IMR-90 (cell line): ENCODE data around the gene ENAH. TPM values are rescaled to one million over a fixed set of nuclear protein-coding genes. Genes with fewer than 3 reads are reported as not detected.

Experiments used
- ATAC-seq: fragments of 200-7000 bp; cut with Tn5 transposase; 2 replicates; pipeline ENCODE4 v1.9.1; 2020; ENCODE audit warnings: low read depth, mild to moderate bottlenecking, moderate library complexity
- BruUV-seq: library from RNA; stranded (reverse); fragments of 400-500 nt; replicated peaks from 2 replicates; lab custom pipeline; 2021; lab: Mats Ljungman, UMichigan
- CTCF ChIA-PET: fragments of 300-600 bp; formaldehyde crosslinking; extraction: SDS; loops from one replicate; lab custom pipeline; 2021; ENCODE audit warnings: antibody characterized with exemption; lab: Yijun Ruan, JAX
- POLR2A ChIA-PET: fragments of 300-600 bp; sonication (Branson Sonifier 250); formaldehyde crosslinking; loops from one replicate; lab custom pipeline; 2022; ENCODE audit warnings: antibody characterized with exemption; ENCODE audit not compliant: unreplicated experiment; lab: Charles Lee
- DNase-seq: peaks from one replicate; pipeline ENCODE4 v3.0.0; 2013
- H2AFZ ChIP-seq: replicated peaks from 2 replicates; pipeline ENCODE3; 2013; ENCODE audit warnings: low read length, mild to moderate bottlenecking; ENCODE audit not compliant: poor library complexity
- H2AK5ac ChIP-seq: 2 replicates; pipeline ENCODE4 v1.6.1; 2013; ENCODE audit warnings: low read depth, low read length, inconsistent platforms
- H2AK9ac ChIP-seq: replicated peaks from 2 replicates; pipeline ENCODE3; 2013; ENCODE audit warnings: mild to moderate bottlenecking, low read depth, low read length, moderate library complexity; ENCODE audit not compliant: poor library complexity
- H2BK120ac ChIP-seq: 2 replicates; pipeline ENCODE4 v1.6.1; 2013; ENCODE audit warnings: low read depth, low read length, inconsistent platforms
- H2BK15ac ChIP-seq: 3 replicates; pipeline ENCODE4 v1.6.1; 2013; ENCODE audit warnings: low read depth, low read length, inconsistent platforms
- H2BK20ac ChIP-seq: 2 replicates; pipeline ENCODE4 v1.6.1; 2013; ENCODE audit warnings: low read depth, mild to moderate bottlenecking, inconsistent platforms, low read length, moderate library complexity
- H2BK5ac ChIP-seq: 2 replicates; pipeline ENCODE4 v1.6.1; 2013; ENCODE audit warnings: mild to moderate bottlenecking, low read depth, low read length, inconsistent platforms; ENCODE audit not compliant: poor library complexity, severe bottlenecking
- H3K14ac ChIP-seq: replicated peaks from 2 replicates; pipeline ENCODE4 v1.6.1; 2013; ENCODE audit warnings: low read depth, low read length, inconsistent platforms
- H3K18ac ChIP-seq: 2 replicates; pipeline ENCODE4 v1.6.1; 2013; ENCODE audit warnings: low read depth, low read length, control low read depth
- H3K23ac ChIP-seq: 2 replicates; pipeline ENCODE4 v1.6.1; 2013; ENCODE audit warnings: low read depth, low read length, inconsistent platforms
- H3K27ac ChIP-seq: 2 replicates; pipeline ENCODE4 v1.5.1; 2013; ENCODE audit warnings: mild to moderate bottlenecking, control low read depth, low read length; ENCODE audit not compliant: insufficient read depth
- H3K27me3 ChIP-seq: 2 replicates; pipeline ENCODE4 v1.6.1; 2013; ENCODE audit warnings: low read length; ENCODE audit not compliant: control insufficient read depth, insufficient read depth
- H3K36me3 ChIP-seq: 2 replicates; pipeline ENCODE4 v1.6.1; 2013; ENCODE audit warnings: low read length, mixed read lengths; ENCODE audit not compliant: control insufficient read depth, insufficient read depth
- H3K4ac ChIP-seq: 2 replicates; pipeline ENCODE4 v1.6.1; 2013; ENCODE audit warnings: low read depth, low read length, inconsistent platforms
- H3K4me1 ChIP-seq: 2 replicates; pipeline ENCODE4 v1.6.1; 2013; ENCODE audit warnings: low read length, mixed read lengths; ENCODE audit not compliant: control insufficient read depth, insufficient read depth
- H3K4me2 ChIP-seq: 2 replicates; pipeline ENCODE4 v1.6.1; 2013; ENCODE audit warnings: low read depth, mild to moderate bottlenecking, control low read depth, low read length, moderate library complexity
- H3K4me3 ChIP-seq: 2 replicates; pipeline ENCODE4 v1.5.1; 2013; ENCODE audit warnings: low read depth, mild to moderate bottlenecking, control low read depth, low read length, moderate library complexity; ENCODE audit not compliant: insufficient read depth
- H3K56ac ChIP-seq: 2 replicates; pipeline ENCODE4 v1.6.1; 2013; ENCODE audit warnings: low read length, inconsistent platforms; ENCODE audit not compliant: insufficient read depth; ENCODE audit errors: extremely low read depth
- H3K79me1 ChIP-seq, 2 experiments: 2 replicates each; pipeline ENCODE4 v1.6.1; 2013; ENCODE audit warnings: low read length in 2 of 2, inconsistent platforms in 1 of 2, low read depth in 1 of 2
- H3K9ac ChIP-seq: 2 replicates; pipeline ENCODE4 v1.6.1; 2013; ENCODE audit warnings: low read depth, low read length, control low read depth
- H3K9me1 ChIP-seq: 2 replicates; pipeline ENCODE4 v1.6.1; 2013; ENCODE audit warnings: low read length, inconsistent platforms; ENCODE audit not compliant: insufficient read depth
- H3K9me3 ChIP-seq: 2 replicates; pipeline ENCODE4 v1.6.1; 2013; ENCODE audit warnings: low read length; ENCODE audit not compliant: control insufficient read depth, insufficient read depth
- H4K20me1 ChIP-seq: 2 replicates; pipeline ENCODE4 v1.6.1; 2013; ENCODE audit warnings: low read length, inconsistent platforms; ENCODE audit not compliant: insufficient read depth
- H4K5ac ChIP-seq: 2 replicates; pipeline ENCODE4 v1.6.1; 2013; ENCODE audit warnings: mild to moderate bottlenecking, low read depth, low read length, control low read depth
- H4K8ac ChIP-seq, 2 experiments: 2 replicates each; pipeline ENCODE4 v1.6.1; 2013; ENCODE audit warnings: low read depth in 2 of 2, low read length in 2 of 2, control low read depth in 1 of 2, inconsistent platforms in 1 of 2
- H4K91ac ChIP-seq: 2 replicates; pipeline ENCODE4 v1.6.1; 2013; ENCODE audit warnings: low read depth, low read length, inconsistent platforms; ENCODE audit not compliant: insufficient read depth
- SMC3 ChIP-seq: fragments of 150-350 bp; IDR thresholded peaks from 2 replicates; pipeline ENCODE4 v1.6.1; 2016; ENCODE audit warnings: low read depth, mild to moderate bottlenecking, antibody characterized with exemption, low read length, moderate library complexity
- WGBS, 2 experiments: methylation state at CpG; one replicate each; pipeline versions ENCODE4 v1.1.5 to v1.1.7; 2013; ENCODE audit warnings: missing lambda C conversion rate in 2 of 2; ENCODE audit not compliant: insufficient read length in 1 of 2; ENCODE audit errors: extremely low coverage in 2 of 2; 5-methylcytosine and 5-hydroxymethylcytosine counted together
- dilution Hi-C: fragments of 300-500 bp; cut with HindIII; formaldehyde crosslinking; loops from one replicate; pipeline ENCODE4 v1.14.3; 2018; ENCODE audit warnings: low sequenced_read_pairs; ENCODE audit not compliant: unreplicated experiment
- in situ Hi-C: fragments of 300-500 bp; cut with MboI; formaldehyde crosslinking; loops from 3 replicates; pipeline ENCODE4 v1.14.3; 2019; ENCODE audit warnings: low sequenced_read_pairs, inconsistent platforms, mixed read lengths
- intact Hi-C: fragments of 100-400 bp; cut with micrococcal nuclease; formaldehyde crosslinking; loops from 2 replicates; pipeline ENCODE4 v1.10.0; 2022
- polyA plus RNA-seq, 3 experiments: library from polyadenylated mRNA; depleted of rRNA; stranded (reverse); fragments of >200 nt; gene quantifications; 2 replicates each; pipeline ENCODE4 v1.2.3, GENCODE V29; 2012; ENCODE audit warnings: low replicate concordance in 1 of 3
- total RNA-seq: library from RNA; depleted of rRNA; stranded (reverse); fragments of >200 nt; gene quantifications from 2 replicates; pipeline ENCODE4 v1.2.3, GENCODE V29; 2012

The ENAH gene
- total and polyA plus RNA-seq, 2 of the 4 experiments (the other 2 are of a cell fraction) = 61.3 to 86.9 TPM

GRCh38 chr1:225684741-225685140 is 31.8 kb upstream of the ENAH start:
- H3K27me3 ChIP-seq = no peaks in the 10 kb centered on the region; the same call in 1 of the 2 replicates
- intact Hi-C loops = no loop called here
- no TSS peak for BruUV-seq
- no peak overlapping the region for H3K4me3 ChIP-seq
- ATAC-seq (no peak), DNase-seq (no peak)
- no peak overlapping the region for H3K23ac ChIP-seq
- H3K18ac ChIP-seq = no peak overlapping the region
- no peak overlapping the region for H3K14ac ChIP-seq
- H3K9me3 ChIP-seq = no peaks in the 10 kb centered on the region; the same call in 1 of the 2 replicates
- no peak overlapping the region for H3K56ac ChIP-seq
- H2AFZ ChIP-seq = no peak overlapping the region
- no peak overlapping the region for H3K9ac ChIP-seq
- H4K8ac ChIP-seq = no peak overlapping the region
- H2BK120ac ChIP-seq = no peak overlapping the region
- CTCF ChIA-PET = no interaction called here
- H3K4me2 ChIP-seq = no peak overlapping the region
- no peaks in the 10 kb centered on the region for H3K79me1 ChIP-seq
- H3K36me3 ChIP-seq = no peaks in the 10 kb centered on the region
- no peak overlapping the region for H3K27ac ChIP-seq
- in situ Hi-C loops = no loop called here
- H2BK5ac ChIP-seq = no peak overlapping the region
- no peak overlapping the region for H3K4ac ChIP-seq
- 100% methylated on average over 1 of the region's 4 CpGs; no CpG with 5 or more reads in 1 of the 2 experiments for WGBS, 2 experiments
- no peak overlapping the region for H4K91ac ChIP-seq
- H3K9me1 ChIP-seq = no peaks in the 10 kb centered on the region
- H2AK9ac ChIP-seq = no peak overlapping the region
- H2AK5ac ChIP-seq = no peak overlapping the region
- H4K5ac ChIP-seq = no peak overlapping the region
- dilution Hi-C loops = no loop called here
- no peak for TF ChIP-seq SMC3
- H3K4me1 ChIP-seq = no peaks in the 10 kb centered on the region
- no peak overlapping the region for H2BK15ac ChIP-seq
- POLR2A ChIA-PET = no interaction called here
- no peak overlapping the region for H2BK20ac ChIP-seq
- H4K20me1 ChIP-seq = no peaks in the 10 kb centered on the region
